Transverse colon (tissue), 4 donors: Measurements from ENCODE around the gene NPLOC4. TPM values are rescaled to one million over a fixed set of nuclear protein-coding genes. Genes with fewer than 3 reads are reported as not detected.

Experiments used
- DNase-seq: peaks from one replicate; pipeline ENCODE4 v3.0.0-alpha.2; 2019
- H3K27ac ChIP-seq, 4 donors: fragments of 200-600 bp; sonication (generic); 2 replicates each; pipeline ENCODE4 v1.5.1; 2016 to 2018; ENCODE audit warnings: inconsistent platforms in 4 of 4
- H3K27me3 ChIP-seq: fragments of 200-600 bp; sonication (generic); 2 replicates; pipeline ENCODE4 v1.5.1; 2017; ENCODE audit warnings: inconsistent platforms
- H3K36me3 ChIP-seq, 4 donors: fragments of 200-600 bp; sonication (generic); 2 replicates each; pipeline ENCODE4 v1.5.1; 2017 to 2019; ENCODE audit warnings: inconsistent platforms in 4 of 4
- H3K4me1 ChIP-seq, 4 donors: fragments of 200-600 bp; sonication (generic); 2 replicates each; pipeline ENCODE4 v1.5.1; 2017 to 2020; ENCODE audit warnings: inconsistent platforms in 4 of 4
- H3K4me3 ChIP-seq, 4 donors: fragments of 200-600 bp; sonication (generic); 1 replicate in 1 of 4; 2 replicates in 3 of 4; pipeline versions ENCODE4 v1.5.1 to v1.6.1; 2017 to 2019; ENCODE audit warnings: inconsistent platforms in 4 of 4
- H3K9me3 ChIP-seq, 2 donors: fragments of 200-600 bp; sonication (generic); 2 replicates each; pipeline ENCODE4 v1.5.1; 2017 to 2019; ENCODE audit warnings: inconsistent platforms in 2 of 2
- EP300 ChIP-seq: sonication (generic); formaldehyde crosslinking; IDR thresholded peaks from one replicate; pipeline ENCODE4 v1.6.1; 2017; ENCODE audit warnings: antibody characterized with exemption, low read depth
- POLR2A ChIP-seq: fragments of 450-650 bp; IDR thresholded peaks from one replicate; pipeline ENCODE4 v1.6.1; 2016; ENCODE audit warnings: antibody characterized with exemption, mild to moderate bottlenecking, moderate library complexity
- POLR2AphosphoS5 ChIP-seq, 3 donors: sonication (generic); formaldehyde crosslinking; IDR thresholded peaks; one replicate each; pipeline ENCODE4 v1.6.1; 2016; ENCODE audit warnings: antibody characterized with exemption in 3 of 3
- WGBS, 2 donors: methylation state at CpG; one replicate each; pipeline ENCODE4 v1.1.5; 2018; ENCODE audit warnings: low coverage in 1 of 2; 5-methylcytosine and 5-hydroxymethylcytosine counted together
- in situ Hi-C, 4 donors: fragments of 200-750 bp; cut with MboI; loops; one replicate each; pipeline versions ENCODE4 v1.15.0 to v1.15.1; 2017; ENCODE audit warnings: low sequenced_read_pairs in 3 of 4, low pct_ligation_motif_present in 1 of 4, low pct_unique_long_range_greater_than_20kb in 1 of 4
- intact Hi-C: fragments of 100-400 bp; cut with DNase I; formaldehyde crosslinking; loops from one replicate; pipeline ENCODE4 v1.15.1; 2023; ENCODE audit warnings: low total_unique reads
- total RNA-seq, 4 donors: library from RNA; depleted of rRNA; stranded (reverse); fragments of >200 nt; gene quantifications; one replicate each; pipeline ENCODE4 v1.1.0, GENCODE V29; 2016
- TF ChIP-seq, protein P1 (sequence below), 5 experiments: fragments of 200-600 bp in 3 of 5; fragments of 450-650 bp in 2 of 5; sonication (generic) in 3 of 5; IDR thresholded peaks; 1 replicate in 2 of 5; 2 replicates in 3 of 5; pipeline ENCODE4 v1.5.1; 2016 to 2017; ENCODE audit warnings: antibody characterized with exemption in 5 of 5, inconsistent platforms in 3 of 5, mild to moderate bottlenecking in 2 of 5, moderate library complexity in 1 of 5

NPLOC4 gene
- total RNA-seq, 4 donors from 2014 or later, result 59.9 to 323 (median 84.6) TPM

DNA sequence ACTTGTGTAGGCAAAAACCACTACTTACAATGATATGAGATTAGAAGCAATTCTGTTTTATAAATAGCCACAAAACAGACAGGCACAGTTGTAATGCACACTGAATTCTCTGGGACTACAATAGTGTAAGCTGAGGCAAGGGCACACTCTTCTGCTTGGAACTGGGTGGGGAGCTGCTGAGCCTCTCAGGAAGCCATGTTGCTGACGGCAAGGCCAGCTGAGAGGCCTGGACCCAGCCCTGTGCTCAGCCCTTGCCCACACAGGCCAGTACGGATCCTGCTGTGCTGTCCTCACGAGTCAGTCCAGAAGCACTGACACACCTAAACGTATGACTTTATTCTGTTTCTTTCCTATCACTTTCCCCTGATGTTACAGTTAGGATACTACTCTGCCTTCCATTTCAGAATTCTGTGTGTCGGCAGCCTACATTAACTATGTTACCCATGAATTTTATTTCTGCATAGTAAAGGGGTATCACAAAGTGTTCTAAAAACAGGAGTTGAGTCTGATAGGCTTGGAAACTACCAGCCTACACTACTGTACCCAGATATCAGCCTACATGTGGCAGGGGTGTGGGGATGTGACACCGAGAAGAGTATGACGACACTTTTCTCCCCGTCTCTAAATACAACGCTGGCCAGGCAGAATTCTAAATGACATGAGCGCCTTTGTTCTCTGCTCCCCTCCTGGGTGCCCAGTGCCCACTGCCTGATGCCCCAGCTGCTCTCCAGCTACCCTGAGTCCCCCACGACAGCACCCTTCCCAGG, 43.6 kb downstream of the NPLOC4 start:
- no peak for DNase-seq
- Histone ChIP-seq H3K9me3 (no peaks in the 10 kb centered on the region), H3K4me3 (no peak overlapping the region), H3K4me1 (no peaks in the 10 kb centered on the region), H3K27me3 (no peaks in the 10 kb centered on the region), H3K27ac (no peak overlapping the region), H3K36me3 (peaks cover 0 to 41% (median 20%) of the 10 kb centered on the region in 4 donors)
- in situ Hi-C loops, result no loop called here
- 93 to 96% methylated on average over 11 of the region's 11 CpGs for WGBS, 2 donors
- intact Hi-C loops, result no loop called here
- TF ChIP-seq POLR2A (no peak), POLR2AphosphoS5 (IDR thresholded peaks at IDR 0.05) (no peak), EP300 (no peak)
- TF ChIP-seq, protein P1, sequence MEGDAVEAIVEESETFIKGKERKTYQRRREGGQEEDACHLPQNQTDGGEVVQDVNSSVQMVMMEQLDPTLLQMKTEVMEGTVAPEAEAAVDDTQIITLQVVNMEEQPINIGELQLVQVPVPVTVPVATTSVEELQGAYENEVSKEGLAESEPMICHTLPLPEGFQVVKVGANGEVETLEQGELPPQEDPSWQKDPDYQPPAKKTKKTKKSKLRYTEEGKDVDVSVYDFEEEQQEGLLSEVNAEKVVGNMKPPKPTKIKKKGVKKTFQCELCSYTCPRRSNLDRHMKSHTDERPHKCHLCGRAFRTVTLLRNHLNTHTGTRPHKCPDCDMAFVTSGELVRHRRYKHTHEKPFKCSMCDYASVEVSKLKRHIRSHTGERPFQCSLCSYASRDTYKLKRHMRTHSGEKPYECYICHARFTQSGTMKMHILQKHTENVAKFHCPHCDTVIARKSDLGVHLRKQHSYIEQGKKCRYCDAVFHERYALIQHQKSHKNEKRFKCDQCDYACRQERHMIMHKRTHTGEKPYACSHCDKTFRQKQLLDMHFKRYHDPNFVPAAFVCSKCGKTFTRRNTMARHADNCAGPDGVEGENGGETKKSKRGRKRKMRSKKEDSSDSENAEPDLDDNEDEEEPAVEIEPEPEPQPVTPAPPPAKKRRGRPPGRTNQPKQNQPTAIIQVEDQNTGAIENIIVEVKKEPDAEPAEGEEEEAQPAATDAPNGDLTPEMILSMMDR (IDR thresholded peaks at IDR 0.05), result no peak

DNA sequence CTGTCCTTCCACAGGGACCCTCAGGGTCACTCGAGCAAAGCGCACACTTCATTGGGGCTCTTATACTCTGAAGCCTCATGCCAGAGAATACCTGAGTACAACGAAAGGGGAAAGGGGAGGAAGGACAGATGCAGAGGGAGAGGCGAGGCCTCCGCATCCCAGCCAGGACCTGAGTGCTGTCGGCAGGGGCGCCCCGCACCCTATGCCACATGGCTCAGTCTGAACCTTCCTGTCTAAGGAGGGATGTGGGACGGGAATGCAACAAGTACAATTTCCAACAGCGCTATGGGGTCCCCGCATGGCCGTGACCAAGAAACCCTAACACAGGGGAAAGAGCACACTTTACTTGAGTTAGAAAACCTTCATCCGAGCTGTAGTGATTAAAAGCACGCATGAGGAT, 44.9 kb downstream of the NPLOC4 start:
- intact Hi-C loops, result no loop called here
- in situ Hi-C loops, result no loop called here

DNA sequence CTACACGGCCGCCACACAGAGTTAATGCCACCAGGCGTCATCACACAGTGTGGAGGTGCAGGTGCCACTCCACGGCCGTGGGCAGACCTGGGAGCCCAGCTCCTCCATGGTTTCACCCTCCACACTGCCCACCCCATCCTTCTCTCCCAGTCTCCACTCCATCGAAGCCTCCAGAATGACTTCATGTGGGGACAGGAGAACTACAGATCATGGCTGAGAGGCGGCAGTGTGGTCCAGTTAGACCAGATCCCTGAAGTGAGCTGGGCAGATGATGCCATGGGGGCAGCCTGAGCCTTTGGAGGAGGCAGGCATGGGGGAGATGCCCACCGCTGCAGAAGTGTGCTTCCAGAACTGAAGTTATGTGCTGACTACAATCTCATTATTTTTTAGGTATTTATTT, 46.8 kb downstream of the NPLOC4 start:
- Histone ChIP-seq H3K9me3 (no peaks in the 10 kb centered on the region), H3K27me3 (no peaks in the 10 kb centered on the region), H3K27ac (no peak overlapping the region), H3K36me3 (peaks cover 0 to 51% (median 23%) of the 10 kb centered on the region in 4 donors), H3K4me3 (no peak overlapping the region), H3K4me1 (no peaks in the 10 kb centered on the region)
- intact Hi-C loops, result no loop called here
- TF ChIP-seq POLR2A (no peak), POLR2AphosphoS5 (IDR thresholded peaks at IDR 0.05) (no peak), EP300 (no peak)
- TF ChIP-seq, protein P1 (IDR thresholded peaks at IDR 0.05), result no peak
- WGBS, 2 donors, result 90 to 91% methylated on average over 5 to 8 of the region's 8 CpGs
- in situ Hi-C loops, result no loop called here
- DNase-seq, result no peak

More for the DNA sequence above, 44.9 kb downstream of the NPLOC4 start:
- 93% methylated on average over 14 of the region's 14 CpGs; no CpG with 5 or more reads in 1 of the 2 donors for WGBS, 2 donors
- Histone ChIP-seq H3K27me3 (no peaks in the 10 kb centered on the region), H3K4me3 (no peak overlapping the region), H3K9me3 (no peaks in the 10 kb centered on the region), H3K27ac (no peak overlapping the region), H3K36me3 (peaks cover 0 to 49% (median 22%) of the 10 kb centered on the region in 4 donors), H3K4me1 (no peaks in the 10 kb centered on the region)
- no peak for DNase-seq
- TF ChIP-seq POLR2AphosphoS5 (IDR thresholded peaks at IDR 0.05), result no peak

DNA sequence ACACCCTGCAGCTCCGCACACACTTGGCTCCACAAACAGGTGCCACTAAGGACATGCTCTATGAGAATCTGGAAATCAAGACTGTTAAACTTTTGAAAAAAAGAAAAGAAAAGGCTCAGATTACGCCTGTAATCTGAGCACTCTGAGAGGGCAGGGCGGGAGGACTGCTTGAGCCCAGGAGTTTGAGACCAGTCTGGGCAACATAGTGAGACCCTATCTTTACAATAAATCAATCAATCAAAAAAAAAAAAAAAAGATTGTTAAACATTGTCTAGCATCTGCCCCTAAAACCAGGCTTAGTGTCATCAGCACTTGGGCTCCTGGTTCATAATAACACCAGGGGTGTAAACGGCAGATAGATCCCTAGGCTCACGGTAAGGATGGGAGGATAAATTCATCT, 47.3 kb downstream of the NPLOC4 start:
- Histone ChIP-seq H3K36me3 (peaks cover 0 to 48% (median 22%) of the 10 kb centered on the region in 4 donors), H3K9me3 (no peaks in the 10 kb centered on the region), H3K27ac (no peak overlapping the region), H3K27me3 (no peaks in the 10 kb centered on the region), H3K4me3 (no peak overlapping the region), H3K4me1 (no peaks in the 10 kb centered on the region)
- DNase-seq, result no peak
- 89 to 93% methylated on average over 5 of the region's 5 CpGs for WGBS, 2 donors
- in situ Hi-C loops, result no loop called here
- TF ChIP-seq, protein P1 (IDR thresholded peaks at IDR 0.05), result no peak
- TF ChIP-seq POLR2A (no peak), POLR2AphosphoS5 (IDR thresholded peaks at IDR 0.05) (no peak)
- intact Hi-C loops, result no loop called here
